Activated T-cell treated with anti-CD3 and anti-CD28 coated beads for 48 hours (primary cell): Measurements from ENCODE around the gene CBR4.
"Not testable (repeated sequence)": the region's sequence is repeated elsewhere in the genome, so short reads cannot be mapped to it uniquely, and the experiment has no call there.

Source experiments
- DNase-seq: peaks from one replicate; pipeline ENCODE4 v3.0.0-alpha.2; 2020; ENCODE audit warnings: low read depth

The CBR4 gene

DNA sequence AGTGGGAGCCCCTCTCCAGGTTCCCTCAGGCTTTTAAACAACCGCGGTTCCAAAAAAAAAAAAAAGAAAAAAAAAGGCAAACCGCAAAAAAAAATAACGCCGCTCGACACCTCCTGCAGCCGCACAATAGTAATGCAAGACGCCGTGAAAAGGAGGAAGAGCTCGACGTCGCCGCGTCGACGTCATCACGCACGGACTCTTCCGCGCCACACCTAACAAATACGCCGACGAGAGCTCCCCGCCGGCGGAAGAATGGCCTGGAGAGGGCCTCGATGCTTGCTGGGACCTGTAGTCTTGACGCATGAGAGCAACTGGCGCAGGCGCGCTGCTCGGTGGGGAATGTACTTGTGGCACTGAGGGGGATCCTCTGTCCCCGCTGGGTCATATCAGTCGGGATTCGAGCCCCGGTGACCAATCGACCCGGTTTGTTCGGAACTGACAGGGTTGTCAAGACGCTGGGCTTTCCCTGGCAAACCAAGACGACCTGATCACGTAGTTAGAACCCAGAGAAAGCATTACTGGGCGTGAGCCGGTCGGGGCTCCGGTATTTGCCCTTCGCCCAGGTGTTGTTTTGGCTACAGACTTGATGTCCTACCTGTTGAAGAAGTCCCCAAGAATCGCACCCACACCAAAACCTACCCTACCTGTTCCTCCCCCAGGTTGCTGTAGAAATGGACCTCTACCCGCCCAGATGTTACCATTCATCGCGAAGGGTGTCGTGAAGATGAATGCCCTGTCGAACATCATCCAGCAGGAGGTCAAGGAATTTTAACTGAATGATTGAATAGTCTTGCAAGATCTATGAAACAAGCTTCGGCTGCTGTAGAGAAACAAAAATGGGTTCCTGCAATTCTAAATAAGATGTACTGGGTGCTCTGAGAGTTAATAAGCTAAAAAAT is at the start of gene CBR4:
Gene CBR4, minus strand, starts transcription at position 131 of the 899 bp plus-strand sequence. CDS start 166 bp downstream, outside the sequence.
- peak; percentile 90 for DNase-seq

DNA sequence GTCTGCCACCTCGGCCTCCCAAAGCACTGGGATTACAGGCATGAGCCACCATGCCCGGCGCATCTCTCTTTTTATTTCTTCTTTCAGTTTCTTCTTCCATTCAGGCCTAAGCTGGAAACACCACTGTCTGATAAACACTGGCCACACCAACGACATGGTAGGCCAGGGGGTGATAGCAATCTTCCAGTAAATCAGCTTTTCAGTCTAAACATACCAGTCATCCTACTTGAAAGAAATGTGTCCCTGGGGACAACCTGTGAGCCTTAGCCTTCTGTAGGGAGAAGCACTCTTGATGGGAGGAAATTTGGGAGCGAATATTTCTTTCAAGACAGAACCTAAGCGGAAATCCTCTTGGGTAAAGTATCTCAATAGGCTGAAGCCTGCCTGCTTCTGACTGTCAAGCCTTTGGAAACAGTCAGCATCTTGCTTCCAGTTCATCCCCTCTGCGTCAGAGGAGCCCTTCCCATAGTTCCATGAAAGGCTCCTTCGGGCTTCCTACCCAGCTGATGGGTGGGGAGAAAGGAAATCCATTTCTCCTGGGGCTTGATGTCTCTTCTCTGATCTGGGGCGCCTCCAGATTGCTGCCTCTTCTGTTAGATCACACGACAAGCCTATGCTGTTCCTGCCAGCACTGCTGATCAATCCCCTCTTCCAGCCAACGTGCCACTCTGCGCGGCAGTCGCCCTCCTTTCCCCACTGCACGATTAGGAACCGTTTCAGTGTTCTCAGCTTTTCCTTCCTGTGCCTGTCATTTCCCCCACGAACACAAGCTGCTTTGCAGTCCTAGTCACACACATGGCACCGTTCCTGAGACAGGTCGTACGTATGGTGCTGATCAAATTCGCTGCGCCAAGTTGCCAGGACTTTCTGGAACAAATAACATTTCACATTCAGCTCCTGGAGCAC is 49.5 kb upstream of the CBR4 start:
- no peak for DNase-seq

DNA sequence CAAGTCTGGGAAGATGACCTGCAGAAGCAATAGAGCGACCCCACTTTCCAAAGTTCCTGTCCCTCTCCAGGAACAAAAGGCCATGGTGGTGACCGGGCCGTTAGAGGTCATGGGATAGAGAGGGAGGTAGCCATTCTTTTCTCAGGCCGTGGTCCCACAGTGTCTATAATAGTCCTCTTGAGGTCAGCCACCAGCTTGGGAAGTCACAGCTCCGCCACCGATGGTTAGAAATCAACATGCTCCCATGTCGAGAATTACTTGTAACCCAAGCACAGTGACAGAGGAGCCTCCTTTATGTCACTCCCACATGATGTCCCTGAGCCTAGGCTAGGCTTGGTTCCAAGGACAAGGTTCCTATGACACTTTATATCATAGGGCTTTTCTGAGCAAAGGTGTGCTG is 48.3 kb upstream of the CBR4 start:
- DNase-seq, result no peak

DNA sequence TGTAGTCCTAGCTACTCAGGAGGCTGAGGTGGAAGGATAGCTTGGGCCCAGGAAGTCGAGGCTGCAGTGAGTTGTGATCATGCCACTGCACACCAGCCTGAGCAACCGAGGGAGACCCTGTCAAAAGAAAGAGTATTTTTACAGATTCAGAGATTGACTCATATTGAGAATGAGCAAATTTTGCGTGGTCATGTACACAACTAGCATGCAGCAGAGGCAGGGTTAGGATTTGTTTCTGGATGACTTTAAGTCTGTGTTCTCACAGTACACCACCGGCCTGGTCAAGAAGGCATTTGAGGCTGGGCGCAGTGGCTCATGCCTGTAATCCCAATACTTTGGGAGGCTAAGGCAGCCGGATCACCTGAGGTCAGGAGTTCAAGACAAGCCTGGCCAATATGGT is 44.8 kb upstream of the CBR4 start:
- DNase-seq, result no peak

DNA sequence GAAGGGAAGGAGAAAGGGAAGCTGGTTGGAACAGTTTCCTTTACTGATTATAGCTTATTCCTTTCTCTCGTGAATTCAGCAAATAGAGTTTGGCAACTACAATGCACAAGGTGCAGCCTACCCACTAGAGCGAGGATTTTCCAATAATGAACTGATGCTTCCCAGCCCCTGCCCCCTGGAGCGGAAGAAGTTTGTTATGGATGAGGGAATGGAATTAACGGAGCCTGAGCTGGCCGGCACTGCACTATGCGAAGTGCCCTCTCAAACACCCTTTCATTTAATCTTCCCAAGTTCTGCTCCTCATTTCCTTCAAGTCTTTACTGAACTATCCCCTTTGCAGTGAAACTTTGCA is 42.5 kb upstream of the CBR4 start:
- DNase-seq, result no peak

DNA sequence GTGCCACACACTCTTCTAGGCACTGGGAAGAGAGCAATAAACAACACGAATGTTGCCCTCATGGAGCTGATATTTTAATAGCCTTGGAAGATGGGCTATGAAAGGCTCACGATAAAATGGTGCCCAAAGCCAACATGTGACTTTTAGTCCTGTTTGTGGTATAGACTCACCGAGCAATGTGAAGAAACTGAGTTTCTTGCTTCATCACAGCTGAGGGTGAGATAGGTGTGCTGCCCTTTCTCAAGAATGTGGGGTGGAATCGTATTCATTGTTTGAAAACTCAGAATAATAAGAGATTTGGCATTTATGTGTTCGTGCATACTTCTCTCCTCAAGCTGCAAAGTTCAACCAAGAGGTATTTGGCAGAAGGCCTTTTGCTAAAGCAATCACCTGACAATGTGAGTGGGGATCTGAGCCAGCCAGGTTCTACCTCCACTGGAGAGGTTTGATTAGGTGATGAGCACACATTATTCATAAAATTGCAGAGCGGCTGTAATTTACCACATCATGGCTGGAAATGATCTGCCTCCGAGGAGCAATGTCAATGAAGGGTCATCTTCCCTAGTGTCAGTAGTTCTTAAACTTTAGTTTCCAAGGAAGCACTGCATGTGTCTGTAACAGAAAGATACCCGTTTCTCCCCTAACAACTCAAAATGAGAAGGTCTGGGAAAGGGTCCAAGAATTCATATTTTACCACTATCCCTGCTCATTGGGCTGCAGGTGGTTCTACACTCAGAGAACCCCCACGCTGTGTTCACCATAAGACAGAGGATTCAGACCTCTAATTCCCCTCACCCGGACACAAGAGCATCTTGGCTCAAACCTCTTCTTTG is 41.9 kb upstream of the CBR4 start:
- DNase-seq, result no peak

- DNase-seq, result no peak
These were observed 41.1 kb upstream of the CBR4 start for GRCh38 chr4:169050881-169051760.

- DNase-seq, result no peak
These were observed 40.2 kb upstream of the CBR4 start for GRCh38 chr4:169050284-169050683.

- DNase-seq, result no peak
These were observed 38.9 kb upstream of the CBR4 start for GRCh38 chr4:169048868-169049414.

GRCh38 chr4:169047956-169048355 is 37.9 kb upstream of the CBR4 start:
- no peak for DNase-seq

DNA sequence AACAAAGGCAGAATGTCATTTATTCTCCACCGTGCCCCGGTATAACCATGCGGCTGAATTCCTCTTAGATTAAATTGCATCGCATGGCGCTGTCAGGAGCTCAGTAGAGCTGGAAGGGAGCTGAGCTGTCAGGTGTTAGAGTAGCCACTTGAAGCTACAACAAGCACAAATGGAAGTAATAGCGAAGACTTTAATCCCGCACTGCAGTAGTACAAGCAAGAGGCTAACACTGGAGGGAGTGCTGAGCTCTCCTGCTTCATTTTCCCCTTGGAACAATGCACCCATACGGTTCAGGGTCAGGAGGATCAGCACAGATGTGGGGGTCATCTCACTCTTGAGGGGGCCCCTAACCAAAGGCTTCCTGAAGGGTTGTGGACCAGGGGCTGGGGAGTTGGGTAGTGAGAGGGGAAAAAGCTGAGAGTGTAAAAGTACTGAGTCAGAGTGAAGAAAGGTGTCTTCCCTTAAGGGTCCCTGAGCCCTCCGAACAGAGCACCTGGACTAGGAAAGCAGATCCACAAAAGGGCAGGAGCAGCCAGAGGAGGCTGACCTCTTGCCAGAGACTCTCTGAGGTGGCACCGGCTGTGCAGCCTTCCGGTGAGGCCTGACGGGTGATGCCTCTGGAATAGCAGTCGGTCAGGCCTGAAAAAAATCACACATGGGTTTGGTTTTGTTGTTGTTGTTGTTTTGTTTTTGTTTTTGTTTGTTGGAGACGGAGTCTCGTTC is 36.0 kb upstream of the CBR4 start:
- no peak for DNase-seq

- no peak for DNase-seq
These were observed 34.8 kb upstream of the CBR4 start for GRCh38 chr4:169044714-169045447.

- no peak for DNase-seq
These were observed 32.6 kb upstream of the CBR4 start for GRCh38 chr4:169042608-169043007.

- DNase-seq, result no peak
These were observed 30.7 kb upstream of the CBR4 start for GRCh38 chr4:169040559-169041261.

DNA sequence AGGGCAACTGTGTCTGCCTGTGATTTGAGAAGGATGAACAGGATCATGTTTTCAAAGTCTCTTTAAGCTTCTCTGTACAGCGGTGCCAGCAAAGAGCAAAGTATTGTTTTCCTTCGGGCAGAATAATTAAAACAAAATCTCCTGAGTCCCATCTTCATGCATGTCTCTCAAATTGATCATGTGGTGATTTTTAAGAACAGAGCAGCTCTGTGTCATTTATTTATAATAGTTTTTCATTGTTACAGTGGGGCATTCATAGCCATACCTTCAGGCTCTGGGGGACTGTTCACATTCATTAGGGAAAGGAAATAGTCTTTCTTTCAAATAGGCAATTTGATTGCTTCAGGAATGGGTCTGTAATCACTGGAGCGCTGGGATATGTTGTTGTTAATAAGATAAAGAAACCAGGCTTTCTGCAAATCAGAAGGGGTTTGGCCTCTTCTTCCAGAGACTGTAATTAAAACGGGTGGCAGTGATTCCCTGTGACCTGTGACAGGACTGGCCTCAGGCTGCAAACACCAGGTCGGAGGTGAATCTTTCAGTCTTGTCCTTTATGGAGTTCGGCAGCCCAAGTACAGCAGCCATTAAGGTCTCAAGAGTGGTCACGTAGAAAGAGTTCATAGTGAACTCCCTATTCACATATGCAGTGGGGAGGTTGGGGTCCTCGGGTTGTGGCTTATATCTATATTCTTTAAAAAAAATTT is 29.3 kb upstream of the CBR4 start:
- no peak for DNase-seq

DNA sequence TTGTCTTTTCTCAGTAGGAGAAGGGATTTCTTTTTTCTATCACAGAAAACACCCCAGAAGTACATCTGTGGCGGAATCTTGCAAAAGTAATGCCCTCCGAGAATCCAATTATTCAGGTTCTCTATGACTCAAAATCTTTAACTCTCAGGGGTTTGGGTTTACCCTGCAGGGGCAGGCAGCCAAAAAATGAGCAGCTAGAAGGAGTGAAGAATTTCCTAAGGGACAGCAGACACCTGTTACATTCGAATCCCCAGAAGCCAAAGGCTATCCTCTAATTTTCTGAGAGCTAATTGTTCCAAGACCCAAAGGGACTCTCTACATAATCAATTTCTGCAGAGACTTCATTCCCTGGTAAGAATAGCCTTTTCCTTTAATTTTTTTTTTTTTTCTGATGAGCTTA is 27.5 kb upstream of the CBR4 start:
- DNase-seq, result no peak

GRCh38 chr4:169035871-169036620 is 26.0 kb upstream of the CBR4 start:
- DNase-seq, result not testable (repeated sequence)
